ENCODE measurements around the gene EYA2.

DNA sequence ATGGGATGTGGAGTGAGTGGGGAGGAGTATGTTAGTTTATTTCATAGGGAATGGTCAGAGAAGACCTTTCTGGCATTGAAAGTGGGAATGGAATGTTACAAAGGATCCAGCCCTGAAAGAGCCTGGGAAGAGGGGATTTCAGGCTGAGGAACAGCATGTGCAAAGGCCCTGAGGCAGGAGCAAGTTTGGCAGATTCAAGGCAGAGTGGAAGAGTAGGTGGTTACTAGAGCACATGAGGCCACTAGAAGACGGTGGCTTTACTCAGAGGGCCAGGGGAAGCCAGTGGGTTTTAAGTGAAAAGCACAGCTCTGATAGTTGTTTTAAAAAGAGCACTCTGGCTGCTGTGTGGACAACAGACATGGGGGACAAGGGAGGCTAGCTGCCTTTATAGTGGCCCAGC lies 234.7 kb downstream of the EYA2 start:
- TF ChIP-seq, protein P1, sequence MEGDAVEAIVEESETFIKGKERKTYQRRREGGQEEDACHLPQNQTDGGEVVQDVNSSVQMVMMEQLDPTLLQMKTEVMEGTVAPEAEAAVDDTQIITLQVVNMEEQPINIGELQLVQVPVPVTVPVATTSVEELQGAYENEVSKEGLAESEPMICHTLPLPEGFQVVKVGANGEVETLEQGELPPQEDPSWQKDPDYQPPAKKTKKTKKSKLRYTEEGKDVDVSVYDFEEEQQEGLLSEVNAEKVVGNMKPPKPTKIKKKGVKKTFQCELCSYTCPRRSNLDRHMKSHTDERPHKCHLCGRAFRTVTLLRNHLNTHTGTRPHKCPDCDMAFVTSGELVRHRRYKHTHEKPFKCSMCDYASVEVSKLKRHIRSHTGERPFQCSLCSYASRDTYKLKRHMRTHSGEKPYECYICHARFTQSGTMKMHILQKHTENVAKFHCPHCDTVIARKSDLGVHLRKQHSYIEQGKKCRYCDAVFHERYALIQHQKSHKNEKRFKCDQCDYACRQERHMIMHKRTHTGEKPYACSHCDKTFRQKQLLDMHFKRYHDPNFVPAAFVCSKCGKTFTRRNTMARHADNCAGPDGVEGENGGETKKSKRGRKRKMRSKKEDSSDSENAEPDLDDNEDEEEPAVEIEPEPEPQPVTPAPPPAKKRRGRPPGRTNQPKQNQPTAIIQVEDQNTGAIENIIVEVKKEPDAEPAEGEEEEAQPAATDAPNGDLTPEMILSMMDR (IDR thresholded peaks at IDR 0.05) = no peak
- TF ChIP-seq POLR2A (IDR thresholded peaks at IDR 0.05) = no peak
